Urothelium cell line (cell line): ENCODE data around the gene TTC39C.
A peak's percentile ranks its signal among the peaks of the same experiment; 100 is the strongest.
"Not testable (repeated sequence)": the region's sequence is repeated elsewhere in the genome, so short reads cannot be mapped to it uniquely, and the experiment has no call there.

Experiments used
- DNase-seq: peaks from one replicate; pipeline ENCODE4 v3.0.0; 2011; ENCODE audit warnings: low spot score, mixed read lengths
- FAIRE-seq: peaks from 2 replicates; lab custom pipeline; 2011; peaks lifted over from hg19 to GRCh38; lab: Jason Lieb, UNC

TTC39C gene

GRCh38 chr18:24118750-24119577 is 104.4 kb downstream of the TTC39C start:
- no peak for FAIRE-seq

GRCh38 chr18:24120676-24121075 is 106.1 kb downstream of the TTC39C start:
- DNase-seq: no peak
- no peak for FAIRE-seq

More at GRCh38 chr18:24118750-24119577, 104.4 kb downstream of the TTC39C start:
- peak; percentile 6 for DNase-seq

- FAIRE-seq: no peak
- no peak for DNase-seq
These were observed 107.1 kb downstream of the TTC39C start for GRCh38 chr18:24121625-24122024.

- DNase-seq (no peak), FAIRE-seq (no peak)
These were observed 111.8 kb downstream of the TTC39C start for GRCh38 chr18:24126155-24126961.

- DNase-seq (no peak), FAIRE-seq (no peak)
These were observed 113.2 kb downstream of the TTC39C start for GRCh38 chr18:24127735-24128134.

- DNase-seq (no peak), FAIRE-seq (no peak)
These were observed 114.1 kb downstream of the TTC39C start for GRCh38 chr18:24128700-24129099.

GRCh38 chr18:24130494-24130893 is 115.9 kb downstream of the TTC39C start:
- FAIRE-seq (no peak), DNase-seq (no peak)

- FAIRE-seq (no peak), DNase-seq (no peak)
These were observed 122.4 kb downstream of the TTC39C start for GRCh38 chr18:24136967-24137373.

- FAIRE-seq (no peak), DNase-seq (no peak)
These were observed 123.8 kb downstream of the TTC39C start for GRCh38 chr18:24138409-24138788.

- no peak for FAIRE-seq
These were observed 124.4 kb downstream of the TTC39C start, which contains the start of gene CABYR for GRCh38 chr18:24138789-24139616. Gene CABYR, plus strand, starts transcription at chr18:24139062. Its CDS starts 4,053 bp downstream, at chr18:24143115.

GRCh38 chr18:24140697-24141096 is 126.1 kb downstream of the TTC39C start:
- DNase-seq (no peak), FAIRE-seq (no peak)

More at GRCh38 chr18:24138789-24139616, 124.4 kb downstream of the TTC39C start, which contains the start of gene CABYR:
- DNase-seq: peak; percentile 9

- DNase-seq (no peak), FAIRE-seq (no peak)
These were observed 127.8 kb downstream of the TTC39C start for GRCh38 chr18:24142376-24142775.

GRCh38 chr18:24149591-24149990 is 135.0 kb downstream of the TTC39C start:
- FAIRE-seq, DNase-seq: not testable (repeated sequence)

GRCh38 chr18:24153397-24153796 is 138.8 kb downstream of the TTC39C start:
- no peak for DNase-seq
- FAIRE-seq: no peak

GRCh38 chr18:24157855-24158254 is 143.3 kb downstream of the TTC39C start:
- no peak for DNase-seq
- FAIRE-seq: no peak

GRCh38 chr18:24160086-24160485 is 145.5 kb downstream of the TTC39C start:
- DNase-seq (no peak), FAIRE-seq (no peak)

- DNase-seq: no peak
- no peak for FAIRE-seq
These were observed 146.8 kb downstream of the TTC39C start for GRCh38 chr18:24161304-24161703.

GRCh38 chr18:24168496-24168895 is 153.9 kb downstream of the TTC39C start:
- FAIRE-seq (no peak), DNase-seq (no peak)

GRCh38 chr18:24170360-24170759 is 155.8 kb downstream of the TTC39C start:
- DNase-seq (no peak), FAIRE-seq (no peak)

GRCh38 chr18:24173997-24174396 is 159.4 kb downstream of the TTC39C start:
- DNase-seq (no peak), FAIRE-seq (no peak)
